MM.1S (cell line): ENCODE results near the gene ADAMTS17.

Source experiments
- EZH2phosphoT487 ChIP-seq: fragments of 300-600 bp; sonication (generic); IDR thresholded peaks from 2 replicates; pipeline ENCODE4 v1.6.1; 2018; ENCODE audit warnings: antibody characterized with exemption, low read length
- TF ChIP-seq, protein P1 (sequence below): fragments of 300-600 bp; sonication (generic); IDR thresholded peaks from 2 replicates; pipeline ENCODE4 v1.5.1; 2016; ENCODE audit warnings: antibody characterized with exemption, low read length, mixed read lengths

GRCh38 chr15:100336061-100336460 lies 5.7 kb downstream of the ADAMTS17 start:
- TF ChIP-seq, protein P1, sequence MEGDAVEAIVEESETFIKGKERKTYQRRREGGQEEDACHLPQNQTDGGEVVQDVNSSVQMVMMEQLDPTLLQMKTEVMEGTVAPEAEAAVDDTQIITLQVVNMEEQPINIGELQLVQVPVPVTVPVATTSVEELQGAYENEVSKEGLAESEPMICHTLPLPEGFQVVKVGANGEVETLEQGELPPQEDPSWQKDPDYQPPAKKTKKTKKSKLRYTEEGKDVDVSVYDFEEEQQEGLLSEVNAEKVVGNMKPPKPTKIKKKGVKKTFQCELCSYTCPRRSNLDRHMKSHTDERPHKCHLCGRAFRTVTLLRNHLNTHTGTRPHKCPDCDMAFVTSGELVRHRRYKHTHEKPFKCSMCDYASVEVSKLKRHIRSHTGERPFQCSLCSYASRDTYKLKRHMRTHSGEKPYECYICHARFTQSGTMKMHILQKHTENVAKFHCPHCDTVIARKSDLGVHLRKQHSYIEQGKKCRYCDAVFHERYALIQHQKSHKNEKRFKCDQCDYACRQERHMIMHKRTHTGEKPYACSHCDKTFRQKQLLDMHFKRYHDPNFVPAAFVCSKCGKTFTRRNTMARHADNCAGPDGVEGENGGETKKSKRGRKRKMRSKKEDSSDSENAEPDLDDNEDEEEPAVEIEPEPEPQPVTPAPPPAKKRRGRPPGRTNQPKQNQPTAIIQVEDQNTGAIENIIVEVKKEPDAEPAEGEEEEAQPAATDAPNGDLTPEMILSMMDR, result no peak
- TF ChIP-seq EZH2phosphoT487, result no peak
